Body of pancreas (tissue), 4 donors: ENCODE results near the gene PLEKHA7.

Source experiments
- POLR2A ChIP-seq, 3 donors: fragments of 450-650 bp; IDR thresholded peaks; one replicate each; pipeline ENCODE4 v1.6.1; 2016; ENCODE audit warnings: antibody characterized with exemption in 3 of 3, mild to moderate bottlenecking in 2 of 3
- TF ChIP-seq, protein P1 (sequence below), 7 experiments: fragments of 450-650 bp in 4 of 7; fragments of 200-600 bp in 3 of 7; sonication (generic) in 3 of 7; IDR thresholded peaks; one replicate each; pipeline ENCODE4 v1.5.1; 2016 to 2019; ENCODE audit warnings: antibody characterized with exemption in 7 of 7

DNA sequence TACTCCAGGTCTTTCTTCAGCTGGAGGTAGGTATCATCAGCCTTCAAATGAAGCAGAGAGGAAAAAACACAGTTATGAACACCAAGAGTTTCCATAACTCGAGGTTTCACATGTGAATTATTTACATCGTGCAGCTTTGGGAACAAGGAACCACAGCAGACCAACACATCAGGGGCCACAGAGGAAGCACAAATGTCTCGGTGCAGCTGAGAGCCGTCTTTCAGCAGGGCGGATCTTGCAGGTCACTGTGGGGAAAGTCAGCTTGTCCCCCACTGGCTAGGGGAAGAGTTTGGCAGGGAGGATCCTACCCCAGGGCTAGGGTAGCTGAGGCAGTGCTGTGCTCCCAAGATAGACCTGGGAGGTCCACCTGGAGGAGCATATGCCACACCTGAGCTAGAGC, 201.1 kb downstream of the PLEKHA7 start:
- TF ChIP-seq, protein P1, sequence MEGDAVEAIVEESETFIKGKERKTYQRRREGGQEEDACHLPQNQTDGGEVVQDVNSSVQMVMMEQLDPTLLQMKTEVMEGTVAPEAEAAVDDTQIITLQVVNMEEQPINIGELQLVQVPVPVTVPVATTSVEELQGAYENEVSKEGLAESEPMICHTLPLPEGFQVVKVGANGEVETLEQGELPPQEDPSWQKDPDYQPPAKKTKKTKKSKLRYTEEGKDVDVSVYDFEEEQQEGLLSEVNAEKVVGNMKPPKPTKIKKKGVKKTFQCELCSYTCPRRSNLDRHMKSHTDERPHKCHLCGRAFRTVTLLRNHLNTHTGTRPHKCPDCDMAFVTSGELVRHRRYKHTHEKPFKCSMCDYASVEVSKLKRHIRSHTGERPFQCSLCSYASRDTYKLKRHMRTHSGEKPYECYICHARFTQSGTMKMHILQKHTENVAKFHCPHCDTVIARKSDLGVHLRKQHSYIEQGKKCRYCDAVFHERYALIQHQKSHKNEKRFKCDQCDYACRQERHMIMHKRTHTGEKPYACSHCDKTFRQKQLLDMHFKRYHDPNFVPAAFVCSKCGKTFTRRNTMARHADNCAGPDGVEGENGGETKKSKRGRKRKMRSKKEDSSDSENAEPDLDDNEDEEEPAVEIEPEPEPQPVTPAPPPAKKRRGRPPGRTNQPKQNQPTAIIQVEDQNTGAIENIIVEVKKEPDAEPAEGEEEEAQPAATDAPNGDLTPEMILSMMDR (IDR thresholded peaks at IDR 0.05), result no peak
- no peak for TF ChIP-seq POLR2A (IDR thresholded peaks at IDR 0.05)
